ENCODE data around the gene ZNF776.
"Not testable (repeated sequence)": the region's sequence is repeated elsewhere in the genome, so short reads cannot be mapped to it uniquely, and the experiment has no call there.

Gene ZNF776

GRCh38 chr19:57778336-57778735, 31.7 kb downstream of the ZNF776 start:
- DNase-seq (ENCODE audit: low spot score), result no peak

GRCh38 chr19:57779220-57779845, 32.7 kb downstream of the ZNF776 start:
- DNase-seq (ENCODE audit: low spot score), result no peak

- DNase-seq (ENCODE audit: low spot score), result no peak
Measured at GRCh38 chr19:57786286-57786685, 39.7 kb downstream of the ZNF776 start.

GRCh38 chr19:57786906-57787305, 40.3 kb downstream of the ZNF776 start:
- DNase-seq (ENCODE audit: low spot score), result no peak

- no peak for DNase-seq (ENCODE audit: low spot score)
Measured at GRCh38 chr19:57788114-57788692, 41.6 kb downstream of the ZNF776 start.

GRCh38 chr19:57789288-57789687, 42.7 kb downstream of the ZNF776 start:
- DNase-seq (ENCODE audit: low spot score), result no peak

- not testable (repeated sequence) for DNase-seq (ENCODE audit: low spot score)
Measured at GRCh38 chr19:57796580-57796979, 50.0 kb downstream of the ZNF776 start.

GRCh38 chr19:57800696-57801095, 54.1 kb downstream of the ZNF776 start:
- no peak for DNase-seq (ENCODE audit: low spot score)

GRCh38 chr19:57802269-57802668, 55.7 kb downstream of the ZNF776 start:
- no peak for DNase-seq (ENCODE audit: low spot score)

- DNase-seq (ENCODE audit: low spot score), result no peak
Measured at GRCh38 chr19:57803265-57803593, 56.6 kb downstream of the ZNF776 start.

- no peak for DNase-seq (ENCODE audit: low spot score)
Measured at GRCh38 chr19:57803594-57804325, 57.1 kb downstream of the ZNF776 start.

- DNase-seq (ENCODE audit: low spot score), result no peak
Measured at GRCh38 chr19:57807541-57807940, 60.9 kb downstream of the ZNF776 start.

Data from Ammon's horn (tissue), 1 donor.